Measurements from ENCODE around the gene GAPDHS. TPM values are rescaled to one million over a fixed set of nuclear protein-coding genes. Genes with fewer than 3 reads are reported as not detected.

GAPDHS gene
- total and polyA plus RNA-seq, 2 donors (not counting 1 experiment from before 2014, with no cell fraction given) = not detected

DNA sequence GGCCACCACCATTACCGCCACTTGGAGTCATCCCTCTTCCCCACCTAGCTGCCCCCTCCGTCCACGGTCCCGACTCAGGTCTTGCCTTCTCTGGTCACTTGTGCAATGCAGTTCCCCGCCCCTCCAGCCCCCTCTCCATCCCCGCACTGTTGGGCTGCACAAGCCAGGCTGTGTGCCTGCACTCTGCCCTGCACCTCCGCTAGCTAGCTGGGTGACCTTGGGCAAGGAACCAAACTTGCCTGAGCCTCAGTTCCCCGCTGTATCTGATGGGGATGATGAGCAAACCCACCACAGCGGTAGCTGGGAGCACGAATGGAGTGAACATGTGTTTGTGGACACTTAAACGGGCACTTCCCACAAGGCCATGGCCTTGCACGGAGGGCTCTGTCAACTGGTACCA is 6.6 kb downstream of the GAPDHS start:
- Mint-ChIP-seq H3K9me3 (ENCODE audit: insufficient read depth) (no peaks in the 10 kb centered on the region), H3K4me1 (peaks cover 25% of the 10 kb centered on the region), H3K27ac (no peak overlapping the region), H3K27me3 (peaks cover 2% of the 10 kb centered on the region), H3K4me3 (no peak overlapping the region)
- Histone ChIP-seq H3K36me3 (replicated peaks in 1 of 2; ENCODE audit: control extremely low read depth in 1 of 2, control insufficient read depth in 1 of 2, extremely low read depth in 1 of 2, insufficient read depth in 2 of 2, low read length in 1 of 2) (peaks cover 0 to 3% of the 10 kb centered on the region in 2 experiments), H3K9ac (ENCODE audit: low read length) (no peak overlapping the region), H3K27ac (ENCODE audit: low read length in 2 of 2) (no peak overlapping the region), H3K9me3 (ENCODE audit: control extremely low read depth in 1 of 3, control insufficient read depth in 2 of 3, insufficient read depth in 1 of 3, low read length in 2 of 3) (no peaks in the 10 kb centered on the region), H2AFZ (ENCODE audit: insufficient read depth, low read depth, low read length, poor library complexity, severe bottlenecking) (no peak overlapping the region), H3K27me3 (replicated peaks in 1 of 4; ENCODE audit: control extremely low read depth in 1 of 4, control insufficient read depth in 3 of 4, insufficient read depth in 4 of 4, low read length in 3 of 4) (no peaks in the 10 kb centered on the region), H3K79me2 (ENCODE audit: control insufficient read depth, insufficient read depth, low read length) (no peaks in the 10 kb centered on the region), H3K4me2 (replicated peaks; ENCODE audit: low read depth, low read length, poor library complexity, severe bottlenecking) (no peak overlapping the region), H3K4me3 (ENCODE audit: control extremely low read depth in 1 of 5, extremely low read depth in 1 of 5, insufficient read depth in 1 of 5, low read depth in 2 of 5, low read length in 4 of 5) (no peak overlapping the region), H4K20me1 (ENCODE audit: control insufficient read depth, insufficient read depth, low read length, poor library complexity, severe bottlenecking) (no peaks in the 10 kb centered on the region), H3K4me1 (ENCODE audit: control insufficient read depth in 2 of 2, insufficient read depth in 2 of 2, low read length in 2 of 2) (peaks cover 5 to 20% of the 10 kb centered on the region in 2 donors)
- intact Hi-C loops (cut with micrococcal nuclease) = no loop called here
- no peak for TF ChIP-seq EZH2 (IDR thresholded peaks at IDR 0.05; ENCODE audit: borderline replicate concordance, insufficient read depth, low read depth, low read length, poor library complexity, severe bottlenecking)
- TF ChIP-seq, protein P1, sequence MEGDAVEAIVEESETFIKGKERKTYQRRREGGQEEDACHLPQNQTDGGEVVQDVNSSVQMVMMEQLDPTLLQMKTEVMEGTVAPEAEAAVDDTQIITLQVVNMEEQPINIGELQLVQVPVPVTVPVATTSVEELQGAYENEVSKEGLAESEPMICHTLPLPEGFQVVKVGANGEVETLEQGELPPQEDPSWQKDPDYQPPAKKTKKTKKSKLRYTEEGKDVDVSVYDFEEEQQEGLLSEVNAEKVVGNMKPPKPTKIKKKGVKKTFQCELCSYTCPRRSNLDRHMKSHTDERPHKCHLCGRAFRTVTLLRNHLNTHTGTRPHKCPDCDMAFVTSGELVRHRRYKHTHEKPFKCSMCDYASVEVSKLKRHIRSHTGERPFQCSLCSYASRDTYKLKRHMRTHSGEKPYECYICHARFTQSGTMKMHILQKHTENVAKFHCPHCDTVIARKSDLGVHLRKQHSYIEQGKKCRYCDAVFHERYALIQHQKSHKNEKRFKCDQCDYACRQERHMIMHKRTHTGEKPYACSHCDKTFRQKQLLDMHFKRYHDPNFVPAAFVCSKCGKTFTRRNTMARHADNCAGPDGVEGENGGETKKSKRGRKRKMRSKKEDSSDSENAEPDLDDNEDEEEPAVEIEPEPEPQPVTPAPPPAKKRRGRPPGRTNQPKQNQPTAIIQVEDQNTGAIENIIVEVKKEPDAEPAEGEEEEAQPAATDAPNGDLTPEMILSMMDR (IDR thresholded peaks at IDR 0.05) = no peak
- ATAC-seq (ENCODE audit: low read depth) (no peak), DNase-seq (no peak)
- POLR2A ChIA-PET = interaction anchor here (0.6 kb wide), 1 partner anchor 301 kb away, joined by 3 read pairs; no protein-coding TSS in a partner anchor
- CTCF ChIA-PET = no interaction called here
- 99% methylated on average over 12 of the region's 12 CpGs for WGBS (ENCODE audit: insufficient coverage)

DNA sequence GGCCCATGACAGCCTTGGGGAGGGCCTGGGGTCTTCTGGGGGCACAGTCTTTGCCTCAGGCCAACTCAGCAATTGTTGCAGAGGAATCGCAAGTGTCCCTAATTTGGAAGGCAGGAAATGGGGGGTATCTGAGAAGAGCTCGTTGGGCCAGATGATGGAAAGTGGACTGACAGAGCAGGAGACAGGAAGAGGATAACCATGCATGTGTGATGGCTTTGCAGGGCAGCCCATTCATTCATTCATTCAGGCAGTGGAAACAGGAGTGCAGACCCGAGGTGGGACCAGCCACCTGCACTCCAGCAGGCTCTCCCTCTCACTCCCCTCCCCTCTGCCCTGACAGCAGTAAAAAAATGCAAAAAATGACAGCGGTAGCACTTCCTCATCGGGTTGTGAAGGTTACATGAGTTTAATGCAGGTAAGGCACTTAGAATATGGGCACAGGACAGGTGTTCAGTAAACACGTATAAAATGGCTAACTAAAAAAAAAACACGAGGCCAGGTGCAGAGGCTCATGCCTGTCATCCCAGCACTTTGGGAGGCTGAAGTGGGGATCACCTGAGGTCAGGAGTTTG is 7.2 kb downstream of the GAPDHS start:
- no peak for ATAC-seq (ENCODE audit: low read depth)
- Mint-ChIP-seq H3K9me3 (ENCODE audit: insufficient read depth) (no peaks in the 10 kb centered on the region), H3K27ac (peak overlapping the region; percentile 15), H3K27me3 (no peaks in the 10 kb centered on the region), H3K4me3 (no peak overlapping the region), H3K4me1 (peaks cover 23% of the 10 kb centered on the region)
- Histone ChIP-seq H3K4me1 (ENCODE audit: control insufficient read depth in 2 of 2, insufficient read depth in 2 of 2, low read length in 2 of 2) (peaks cover 5 to 24% of the 10 kb centered on the region in 2 donors), H3K27me3 (replicated peaks in 1 of 4; ENCODE audit: control extremely low read depth in 1 of 4, control insufficient read depth in 3 of 4, insufficient read depth in 4 of 4, low read length in 3 of 4) (no peaks in the 10 kb centered on the region), H3K9me3 (ENCODE audit: control extremely low read depth in 1 of 3, control insufficient read depth in 2 of 3, insufficient read depth in 1 of 3, low read length in 2 of 3) (no peaks in the 10 kb centered on the region), H3K79me2 (ENCODE audit: control insufficient read depth, insufficient read depth, low read length) (no peaks in the 10 kb centered on the region), H3K9ac (ENCODE audit: low read length) (no peak overlapping the region), H3K36me3 (replicated peaks in 1 of 2; ENCODE audit: control extremely low read depth in 1 of 2, control insufficient read depth in 1 of 2, extremely low read depth in 1 of 2, insufficient read depth in 2 of 2, low read length in 1 of 2) (peaks cover 0 to 3% of the 10 kb centered on the region in 2 experiments), H3K4me3 (ENCODE audit: control extremely low read depth in 1 of 5, extremely low read depth in 1 of 5, insufficient read depth in 1 of 5, low read depth in 2 of 5, low read length in 4 of 5) (no peak overlapping the region), H4K20me1 (ENCODE audit: control insufficient read depth, insufficient read depth, low read length, poor library complexity, severe bottlenecking) (no peaks in the 10 kb centered on the region), H3K27ac (ENCODE audit: low read length in 2 of 2) (no peak overlapping the region), H2AFZ (ENCODE audit: insufficient read depth, low read depth, low read length, poor library complexity, severe bottlenecking) (no peak overlapping the region), H3K4me2 (replicated peaks; ENCODE audit: low read depth, low read length, poor library complexity, severe bottlenecking) (no peak overlapping the region)
- TF ChIP-seq, protein P1 (IDR thresholded peaks at IDR 0.05) = no peak
- TF ChIP-seq EZH2 (IDR thresholded peaks at IDR 0.05; ENCODE audit: borderline replicate concordance, insufficient read depth, low read depth, low read length, poor library complexity, severe bottlenecking) = no peak
- 61% methylated on average over 4 of the region's 7 CpGs for WGBS (ENCODE audit: insufficient coverage)
- intact Hi-C loops (cut with micrococcal nuclease) = no loop called here
- no peak for DNase-seq
- POLR2A ChIA-PET = no interaction called here
- CTCF ChIA-PET = interaction anchor here (1.1 kb wide), 1 partner anchor 9 kb away, joined by 4 read pairs; no protein-coding TSS in a partner anchor

Data from B cell (primary cell).